ENCODE measurements around the gene PIGC. TPM values are rescaled to one million over a fixed set of nuclear protein-coding genes. Genes with fewer than 3 reads are reported as not detected.

Gene PIGC
- total and polyA plus RNA-seq, 2 experiments from 2014 or later, result 27.8 to 32.7 TPM

DNA sequence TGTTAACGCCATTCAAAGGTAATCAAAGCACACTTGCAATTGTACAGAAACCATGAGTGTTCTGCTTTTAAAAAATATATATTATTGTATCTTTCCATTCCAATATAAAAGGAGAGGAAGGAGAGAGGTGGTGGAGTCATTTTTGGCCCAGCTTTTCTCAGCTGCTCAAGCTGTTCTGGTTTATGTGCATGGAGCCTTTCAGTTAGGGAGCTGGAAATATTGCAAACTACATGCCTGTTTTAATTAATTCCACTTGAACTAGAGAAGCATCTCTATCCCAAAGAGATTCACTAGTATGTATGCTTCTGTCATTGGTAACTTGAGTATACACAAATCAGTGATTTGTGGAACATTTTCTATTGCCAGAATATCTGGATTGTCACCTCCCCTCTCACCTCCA lies 51.9 kb downstream of the PIGC start:
- H3K4me3 ChIP-seq, result no peak overlapping the region
- in situ Hi-C loops (cut with MboI), result loop anchor here (5.0 kb wide), 1 partner anchor 255 kb away; no protein-coding TSS in a partner anchor
- WGBS, 2 experiments (ENCODE audit: low coverage in 1 of 2, low lambda C conversion rate in 2 of 2, missing lambda C conversion rate in 2 of 2), result 61 to 74% methylated on average over 1 of the region's 1 CpG

More for the DNA sequence above, 51.9 kb downstream of the PIGC start:
- Histone ChIP-seq H3K4me1 (ENCODE audit: insufficient read depth) (peaks cover 45% of the 10 kb centered on the region), H3F3A (ENCODE audit: insufficient read depth) (no peaks in the 10 kb centered on the region), H3K4me2 (ENCODE audit: unreplicated experiment) (peak overlapping the region; percentile 64), H3K36me3 (ENCODE audit: low read depth) (no peaks in the 10 kb centered on the region), H2AFZ (peak overlapping the region; percentile 70; the same call in 1 of the 2 replicates), H4K20me1 (ENCODE audit: insufficient read depth) (no peaks in the 10 kb centered on the region), H3K79me2 (ENCODE audit: insufficient read depth) (no peaks in the 10 kb centered on the region), H3K9ac (no peak overlapping the region), H3K9me2 (ENCODE audit: insufficient read depth) (no peaks in the 10 kb centered on the region), H3K9me3 (ENCODE audit: low read depth) (no peaks in the 10 kb centered on the region), H3K27me3 (replicated peaks; ENCODE audit: insufficient read depth) (no peaks in the 10 kb centered on the region), H3K27ac (no peak overlapping the region)
- DNase-seq, result no peak
- TF ChIP-seq EZH2 (IDR thresholded peaks at IDR 0.05; ENCODE audit: insufficient read depth, poor library complexity, severe bottlenecking) (no peak), EZH2phosphoT487 (IDR thresholded peaks at IDR 0.05; ENCODE audit: insufficient read depth, low read depth) (no peak)

Other genes with a start within 250 kb of the PIGC start
- gene C1orf105, start 23.4 kb downstream of the PIGC start, total RNA-seq (2014; rRNA removed; shearing (Covaris generic)), result not detected in 2 replicates
- not detected in 2 replicates for gene C1orf105, start 23.4 kb downstream of the PIGC start, polyA plus RNA-seq (2016; fragmentation: Nextera tagmentation; extraction: Ambion mirVana)
- gene SUCO, start 89.1 kb upstream of the PIGC start, total RNA-seq (2014; rRNA removed; shearing (Covaris generic)), result 21.1 and 24.3 TPM in 2 replicates
- 12.4 and 12.9 TPM in 2 replicates for gene SUCO, start 89.1 kb upstream of the PIGC start, polyA plus RNA-seq (2016; fragmentation: Nextera tagmentation; extraction: Ambion mirVana)
- gene FASLG, start 215.0 kb upstream of the PIGC start, total RNA-seq (2014; rRNA removed; shearing (Covaris generic)), result not detected in 2 replicates
- not detected in 2 replicates for gene FASLG, start 215.0 kb upstream of the PIGC start, polyA plus RNA-seq (2016; fragmentation: Nextera tagmentation; extraction: Ambion mirVana)